H1 (cell line): ENCODE measurements around the gene IFI44L. TPM values are rescaled to one million over a fixed set of nuclear protein-coding genes. Genes with fewer than 3 reads are reported as not detected.

Experiments used
- CHD2 ChIP-seq: IDR thresholded peaks from 2 replicates; pipeline ENCODE4 v1.6.1; 2012; ENCODE audit warnings: low read length, improper control_type of control experiment
- CREB1 ChIP-seq: IDR thresholded peaks from 2 replicates; pipeline ENCODE4 v1.6.1; 2012; ENCODE audit warnings: inconsistent platforms
- FOSL1 ChIP-seq: IDR thresholded peaks from 2 replicates; pipeline ENCODE4 v1.6.1; 2011; ENCODE audit warnings: mild to moderate bottlenecking, low read depth, low read length, moderate library complexity; ENCODE audit not compliant: insufficient read depth
- KDM4A ChIP-seq: IDR thresholded peaks from one replicate; pipeline ENCODE4 v1.7.1; 2012; ENCODE audit warnings: low read depth, mild to moderate bottlenecking, moderate library complexity, low read length, inconsistent platforms; ENCODE audit not compliant: severe bottlenecking
- RNF2 ChIP-seq: fragments of 200-900, 300-1000 bp; sonication (generic); IDR thresholded peaks from 2 replicates; pipeline ENCODE4 v1.7.1; 2016; ENCODE audit warnings: borderline replicate concordance, low read depth, mild to moderate bottlenecking, antibody characterized with exemption, low read length; ENCODE audit not compliant: poor library complexity, severe bottlenecking; ENCODE audit errors: missing control alignments
- SRF ChIP-seq: IDR thresholded peaks from 2 replicates; pipeline ENCODE4 v1.6.1; 2011; ENCODE audit warnings: mild to moderate bottlenecking, low read depth, low read length, moderate library complexity
- polyA plus RNA-seq, 7 experiments: library from polyadenylated mRNA; depleted of rRNA in 3 of 7; stranded (reverse) in 5 of 7; unstranded in 2 of 7; fragments of >200 nt in 5 of 7; fragments of 200-250 nt in 2 of 7; gene quantifications; 1 replicate in 5 of 7; 2 replicates in 1 of 7; 4 replicates in 1 of 7; pipeline versions ENCODE4 v1.2.1 to v1.2.3, GENCODE V29; 2011 to 2013; ENCODE audit warnings: missing spikeins in 2 of 7, mixed read lengths in 2 of 7
- total RNA-seq: library from RNA; stranded (reverse); fragmentation: NEBNext Ultra II Directional; extraction: Animal tissue kit (Norgen Biotek cat#: 25700); gene quantifications from 2 replicates; pipeline ENCODE4 v1.2.1, GENCODE V29; 2021
- TF ChIP-seq, protein P1 (sequence below): fragments of 300-600 bp; sonication (generic); IDR thresholded peaks from 2 replicates; pipeline ENCODE4 v1.7.1; 2012; ENCODE audit warnings: low read length, moderate library complexity, mild to moderate bottlenecking, inconsistent platforms; ENCODE audit not compliant: insufficient replicate concordance
- TF ChIP-seq, protein P2 (sequence below): IDR thresholded peaks from 2 replicates; pipeline ENCODE4 v1.6.1; 2012; ENCODE audit warnings: inconsistent platforms

IFI44L gene
- total and polyA plus RNA-seq, 2 of the 8 experiments (the other 6 are each of a cell fraction or from before 2014, with no cell fraction given): not detected

DNA sequence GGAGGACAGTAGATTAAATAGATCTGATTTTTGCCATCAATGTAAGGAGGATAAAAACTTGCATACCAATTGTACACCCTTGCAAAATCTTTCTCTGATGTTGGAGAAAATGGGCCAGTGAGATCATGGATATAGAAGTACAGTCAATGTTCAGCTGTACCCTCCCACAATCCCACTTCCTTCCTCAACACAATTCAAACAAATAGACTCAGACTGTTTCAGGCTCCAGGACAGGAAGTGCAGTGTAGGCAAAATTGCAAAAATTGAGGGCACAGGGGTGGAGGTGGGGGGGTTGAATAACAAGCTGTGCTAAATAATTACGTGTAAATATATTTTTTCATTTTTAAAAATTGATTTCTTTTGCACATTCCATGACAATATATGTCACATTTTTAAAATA is 25.5 kb downstream of the IFI44L start (continued):
- TF ChIP-seq, protein P1, sequence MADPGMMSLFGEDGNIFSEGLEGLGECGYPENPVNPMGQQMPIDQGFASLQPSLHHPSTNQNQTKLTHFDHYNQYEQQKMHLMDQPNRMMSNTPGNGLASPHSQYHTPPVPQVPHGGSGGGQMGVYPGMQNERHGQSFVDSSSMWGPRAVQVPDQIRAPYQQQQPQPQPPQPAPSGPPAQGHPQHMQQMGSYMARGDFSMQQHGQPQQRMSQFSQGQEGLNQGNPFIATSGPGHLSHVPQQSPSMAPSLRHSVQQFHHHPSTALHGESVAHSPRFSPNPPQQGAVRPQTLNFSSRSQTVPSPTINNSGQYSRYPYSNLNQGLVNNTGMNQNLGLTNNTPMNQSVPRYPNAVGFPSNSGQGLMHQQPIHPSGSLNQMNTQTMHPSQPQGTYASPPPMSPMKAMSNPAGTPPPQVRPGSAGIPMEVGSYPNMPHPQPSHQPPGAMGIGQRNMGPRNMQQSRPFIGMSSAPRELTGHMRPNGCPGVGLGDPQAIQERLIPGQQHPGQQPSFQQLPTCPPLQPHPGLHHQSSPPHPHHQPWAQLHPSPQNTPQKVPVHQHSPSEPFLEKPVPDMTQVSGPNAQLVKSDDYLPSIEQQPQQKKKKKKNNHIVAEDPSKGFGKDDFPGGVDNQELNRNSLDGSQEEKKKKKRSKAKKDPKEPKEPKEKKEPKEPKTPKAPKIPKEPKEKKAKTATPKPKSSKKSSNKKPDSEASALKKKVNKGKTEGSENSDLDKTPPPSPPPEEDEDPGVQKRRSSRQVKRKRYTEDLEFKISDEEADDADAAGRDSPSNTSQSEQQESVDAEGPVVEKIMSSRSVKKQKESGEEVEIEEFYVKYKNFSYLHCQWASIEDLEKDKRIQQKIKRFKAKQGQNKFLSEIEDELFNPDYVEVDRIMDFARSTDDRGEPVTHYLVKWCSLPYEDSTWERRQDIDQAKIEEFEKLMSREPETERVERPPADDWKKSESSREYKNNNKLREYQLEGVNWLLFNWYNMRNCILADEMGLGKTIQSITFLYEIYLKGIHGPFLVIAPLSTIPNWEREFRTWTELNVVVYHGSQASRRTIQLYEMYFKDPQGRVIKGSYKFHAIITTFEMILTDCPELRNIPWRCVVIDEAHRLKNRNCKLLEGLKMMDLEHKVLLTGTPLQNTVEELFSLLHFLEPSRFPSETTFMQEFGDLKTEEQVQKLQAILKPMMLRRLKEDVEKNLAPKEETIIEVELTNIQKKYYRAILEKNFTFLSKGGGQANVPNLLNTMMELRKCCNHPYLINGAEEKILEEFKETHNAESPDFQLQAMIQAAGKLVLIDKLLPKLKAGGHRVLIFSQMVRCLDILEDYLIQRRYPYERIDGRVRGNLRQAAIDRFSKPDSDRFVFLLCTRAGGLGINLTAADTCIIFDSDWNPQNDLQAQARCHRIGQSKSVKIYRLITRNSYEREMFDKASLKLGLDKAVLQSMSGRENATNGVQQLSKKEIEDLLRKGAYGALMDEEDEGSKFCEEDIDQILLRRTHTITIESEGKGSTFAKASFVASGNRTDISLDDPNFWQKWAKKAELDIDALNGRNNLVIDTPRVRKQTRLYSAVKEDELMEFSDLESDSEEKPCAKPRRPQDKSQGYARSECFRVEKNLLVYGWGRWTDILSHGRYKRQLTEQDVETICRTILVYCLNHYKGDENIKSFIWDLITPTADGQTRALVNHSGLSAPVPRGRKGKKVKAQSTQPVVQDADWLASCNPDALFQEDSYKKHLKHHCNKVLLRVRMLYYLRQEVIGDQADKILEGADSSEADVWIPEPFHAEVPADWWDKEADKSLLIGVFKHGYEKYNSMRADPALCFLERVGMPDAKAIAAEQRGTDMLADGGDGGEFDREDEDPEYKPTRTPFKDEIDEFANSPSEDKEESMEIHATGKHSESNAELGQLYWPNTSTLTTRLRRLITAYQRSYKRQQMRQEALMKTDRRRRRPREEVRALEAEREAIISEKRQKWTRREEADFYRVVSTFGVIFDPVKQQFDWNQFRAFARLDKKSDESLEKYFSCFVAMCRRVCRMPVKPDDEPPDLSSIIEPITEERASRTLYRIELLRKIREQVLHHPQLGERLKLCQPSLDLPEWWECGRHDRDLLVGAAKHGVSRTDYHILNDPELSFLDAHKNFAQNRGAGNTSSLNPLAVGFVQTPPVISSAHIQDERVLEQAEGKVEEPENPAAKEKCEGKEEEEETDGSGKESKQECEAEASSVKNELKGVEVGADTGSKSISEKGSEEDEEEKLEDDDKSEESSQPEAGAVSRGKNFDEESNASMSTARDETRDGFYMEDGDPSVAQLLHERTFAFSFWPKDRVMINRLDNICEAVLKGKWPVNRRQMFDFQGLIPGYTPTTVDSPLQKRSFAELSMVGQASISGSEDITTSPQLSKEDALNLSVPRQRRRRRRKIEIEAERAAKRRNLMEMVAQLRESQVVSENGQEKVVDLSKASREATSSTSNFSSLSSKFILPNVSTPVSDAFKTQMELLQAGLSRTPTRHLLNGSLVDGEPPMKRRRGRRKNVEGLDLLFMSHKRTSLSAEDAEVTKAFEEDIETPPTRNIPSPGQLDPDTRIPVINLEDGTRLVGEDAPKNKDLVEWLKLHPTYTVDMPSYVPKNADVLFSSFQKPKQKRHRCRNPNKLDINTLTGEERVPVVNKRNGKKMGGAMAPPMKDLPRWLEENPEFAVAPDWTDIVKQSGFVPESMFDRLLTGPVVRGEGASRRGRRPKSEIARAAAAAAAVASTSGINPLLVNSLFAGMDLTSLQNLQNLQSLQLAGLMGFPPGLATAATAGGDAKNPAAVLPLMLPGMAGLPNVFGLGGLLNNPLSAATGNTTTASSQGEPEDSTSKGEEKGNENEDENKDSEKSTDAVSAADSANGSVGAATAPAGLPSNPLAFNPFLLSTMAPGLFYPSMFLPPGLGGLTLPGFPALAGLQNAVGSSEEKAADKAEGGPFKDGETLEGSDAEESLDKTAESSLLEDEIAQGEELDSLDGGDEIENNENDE: no peak
- TF ChIP-seq CHD2 (no peak), FOSL1 (no peak), CREB1 (no peak), RNF2 (no peak), SRF (no peak), KDM4A (no peak)
- TF ChIP-seq, protein P2, sequence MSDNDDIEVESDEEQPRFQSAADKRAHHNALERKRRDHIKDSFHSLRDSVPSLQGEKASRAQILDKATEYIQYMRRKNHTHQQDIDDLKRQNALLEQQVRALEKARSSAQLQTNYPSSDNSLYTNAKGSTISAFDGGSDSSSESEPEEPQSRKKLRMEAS: no peak
